Activated CD8-positive, alpha-beta T cell treated with anti-CD3 and anti-CD28 coated beads, Interleukin-2, amount 10 ng/mL, durations not matched to agents 7 days and 5 days (primary cell): Measurements from ENCODE around the gene NCKAP5. TPM values are rescaled to one million over a fixed set of nuclear protein-coding genes. Genes with fewer than 3 reads are reported as not detected.

Experiments used
- ATAC-seq: fragments of 150-1000 bp; cut with Tn5 transposase; one replicate; pipeline ENCODE4 v1.10.0; 2021; ENCODE audit warnings: moderate library complexity
- CTCF ChIA-PET: fragments of 350-600 bp; sonication (Branson Sonifier 250); formaldehyde crosslinking; loops from one replicate; lab custom pipeline; 2021; ENCODE audit warnings: antibody characterized with exemption; lab: Charles Lee
- POLR2A ChIA-PET: fragments of 350-600 bp; sonication (Branson Sonifier 250); formaldehyde crosslinking; loops from one replicate; lab custom pipeline; 2021; ENCODE audit warnings: antibody characterized with exemption; lab: Charles Lee
- DNase-seq: peaks from one replicate; pipeline ENCODE4 v3.0.0-alpha.2; 2020
- H3K27ac Mint-ChIP-seq: one replicate; pipeline ENCODE4 v1.8.0; 2021; ENCODE audit warnings: mild to moderate bottlenecking, mixed read lengths
- H3K27me3 Mint-ChIP-seq: one replicate; pipeline ENCODE4 v1.8.0; 2021; ENCODE audit warnings: low read depth, mixed read lengths
- H3K36me3 Mint-ChIP-seq: one replicate; pipeline ENCODE4 v1.8.0; 2021; ENCODE audit warnings: low read depth, mixed read lengths
- H3K4me1 Mint-ChIP-seq: one replicate; pipeline ENCODE4 v1.8.0; 2021; ENCODE audit warnings: low read depth, mixed read lengths
- H3K4me3 Mint-ChIP-seq: one replicate; pipeline ENCODE4 v1.8.0; 2021; ENCODE audit warnings: mild to moderate bottlenecking, mixed read lengths
- H3K9me3 Mint-ChIP-seq: one replicate; pipeline ENCODE4 v1.8.0; 2022; ENCODE audit warnings: mixed read lengths; ENCODE audit not compliant: insufficient read depth
- total RNA-seq, 2 experiments: library from RNA; stranded (reverse); gene quantifications; one replicate each; pipeline ENCODE4 v1.2.3, GENCODE V29; 2021

Gene NCKAP5
- total RNA-seq, 2 experiments from 2014 or later, result not detected

- no peaks in the 10 kb centered on the region for H3K27me3 Mint-ChIP-seq
- DNase-seq (no peak), ATAC-seq (no peak)
- H3K36me3 Mint-ChIP-seq, result no peaks in the 10 kb centered on the region
- POLR2A ChIA-PET, result no interaction called here
- no peaks in the 10 kb centered on the region for H3K9me3 Mint-ChIP-seq
- H3K4me1 Mint-ChIP-seq, result no peaks in the 10 kb centered on the region
- CTCF ChIA-PET, result no interaction called here
- no peak overlapping the region for H3K27ac Mint-ChIP-seq
- H3K4me3 Mint-ChIP-seq, result no peak overlapping the region
Measured at GRCh38 chr2:132798341-132798740, 769.9 kb downstream of the NCKAP5 start.

DNA sequence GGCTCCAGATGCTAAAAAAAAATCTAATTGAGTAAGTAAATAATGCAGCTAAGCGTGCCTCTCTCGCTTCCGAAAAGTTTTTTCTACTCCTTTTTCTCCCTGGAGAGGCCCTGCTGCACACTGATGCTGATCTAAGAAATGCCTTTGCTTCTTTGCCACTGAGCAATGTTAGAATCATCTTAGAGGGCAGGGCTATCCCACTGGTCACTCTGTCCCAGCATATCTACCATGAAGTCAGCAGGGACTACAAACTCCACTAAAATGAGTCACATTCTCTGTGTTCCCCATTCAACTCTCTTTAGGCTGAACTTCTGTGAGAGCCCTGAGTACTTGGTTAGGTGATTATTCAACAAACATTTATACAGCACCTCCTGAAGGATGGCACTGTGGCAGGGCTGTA is 770.7 kb downstream of the NCKAP5 start:
- no peaks in the 10 kb centered on the region for H3K9me3 Mint-ChIP-seq
- no peak overlapping the region for H3K4me3 Mint-ChIP-seq
- no peaks in the 10 kb centered on the region for H3K27me3 Mint-ChIP-seq
- ATAC-seq (no peak), DNase-seq (no peak)
- CTCF ChIA-PET, result no interaction called here
- H3K4me1 Mint-ChIP-seq, result no peaks in the 10 kb centered on the region
- POLR2A ChIA-PET, result no interaction called here
- no peak overlapping the region for H3K27ac Mint-ChIP-seq
- H3K36me3 Mint-ChIP-seq, result no peaks in the 10 kb centered on the region

DNA sequence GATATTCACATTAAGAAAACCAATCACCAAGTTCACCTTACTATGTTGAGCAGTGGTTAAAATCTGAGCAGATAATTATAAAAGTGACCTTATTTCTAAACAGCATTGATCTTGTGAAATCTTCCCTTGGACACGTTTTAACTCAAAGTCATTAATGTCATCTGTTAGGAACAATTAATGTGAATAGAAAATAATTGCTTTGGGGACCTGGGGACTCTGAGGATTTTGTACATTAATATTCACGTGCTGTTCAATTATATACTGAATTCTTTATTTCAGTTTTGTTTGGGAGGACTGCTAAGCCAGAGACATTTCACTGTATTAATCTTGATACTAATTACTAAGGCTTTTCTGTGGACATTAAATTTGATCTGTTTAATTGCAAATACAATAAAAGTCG is 771.2 kb downstream of the NCKAP5 start:
- H3K36me3 Mint-ChIP-seq, result no peaks in the 10 kb centered on the region
- H3K27ac Mint-ChIP-seq, result no peak overlapping the region
- H3K27me3 Mint-ChIP-seq, result no peaks in the 10 kb centered on the region
- ChIA-PET POLR2A (no interaction called here), CTCF (no interaction called here)
- no peaks in the 10 kb centered on the region for H3K4me1 Mint-ChIP-seq
- ATAC-seq (no peak), DNase-seq (no peak)
- H3K4me3 Mint-ChIP-seq, result no peak overlapping the region
- H3K9me3 Mint-ChIP-seq, result no peaks in the 10 kb centered on the region

DNA sequence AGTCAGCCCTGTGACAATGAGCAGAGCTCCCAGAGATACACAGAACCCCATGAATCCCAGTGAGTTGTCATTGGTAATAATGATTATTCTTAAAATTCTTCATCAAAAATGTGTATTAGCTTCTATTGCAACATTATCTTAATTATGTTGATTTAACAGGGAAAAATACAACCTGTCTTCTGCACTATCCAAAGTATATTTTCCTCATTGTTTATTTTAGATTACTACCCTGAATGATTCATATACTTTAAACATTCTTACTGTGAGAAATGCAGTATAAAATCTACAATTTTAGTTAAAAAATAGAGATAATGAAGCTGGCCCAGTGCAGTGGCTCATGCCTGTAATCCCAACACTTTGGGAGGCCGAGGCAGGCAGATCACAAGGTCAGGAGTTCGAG is 773.0 kb downstream of the NCKAP5 start:
- H3K27me3 Mint-ChIP-seq, result no peaks in the 10 kb centered on the region
- no peaks in the 10 kb centered on the region for H3K9me3 Mint-ChIP-seq
- no peak overlapping the region for H3K27ac Mint-ChIP-seq
- CTCF ChIA-PET, result no interaction called here
- POLR2A ChIA-PET, result no interaction called here
- no peak overlapping the region for H3K4me3 Mint-ChIP-seq
- no peaks in the 10 kb centered on the region for H3K36me3 Mint-ChIP-seq
- DNase-seq (no peak), ATAC-seq (no peak)
- H3K4me1 Mint-ChIP-seq, result no peaks in the 10 kb centered on the region

DNA sequence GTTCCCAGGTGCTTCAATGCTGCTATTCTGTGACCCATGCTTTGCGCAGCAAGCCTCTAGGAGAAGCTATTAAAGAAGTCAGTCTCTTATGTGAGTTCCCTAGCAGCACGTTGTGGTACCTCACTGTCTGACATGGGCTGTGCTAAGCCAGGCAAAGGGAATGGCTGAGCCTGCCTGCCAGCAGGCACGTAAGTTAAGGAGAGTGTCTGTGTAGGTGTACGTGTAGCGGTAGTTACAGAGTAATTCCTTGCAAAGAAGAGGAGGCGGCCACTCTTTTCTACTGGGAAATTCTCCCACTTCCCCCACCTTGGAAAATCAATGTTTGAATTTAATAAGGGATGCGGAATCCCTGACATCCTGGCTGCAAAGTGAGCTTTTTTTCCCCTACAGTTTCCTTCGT is 774.7 kb downstream of the NCKAP5 start:
- DNase-seq, result no peak
- Mint-ChIP-seq H3K9me3 (no peaks in the 10 kb centered on the region), H3K36me3 (no peaks in the 10 kb centered on the region), H3K27me3 (no peaks in the 10 kb centered on the region), H3K4me1 (no peaks in the 10 kb centered on the region), H3K4me3 (no peak overlapping the region), H3K27ac (no peak overlapping the region)
- ChIA-PET CTCF (no interaction called here), POLR2A (no interaction called here)
- no peak for ATAC-seq

GRCh38 chr2:132790207-132790785 is 778.0 kb downstream of the NCKAP5 start:
- H3K36me3 Mint-ChIP-seq, result no peaks in the 10 kb centered on the region
- no peaks in the 10 kb centered on the region for H3K4me1 Mint-ChIP-seq
- ATAC-seq (no peak), DNase-seq (no peak)
- no peak overlapping the region for H3K27ac Mint-ChIP-seq
- no peak overlapping the region for H3K4me3 Mint-ChIP-seq
- H3K9me3 Mint-ChIP-seq, result no peaks in the 10 kb centered on the region
- no peaks in the 10 kb centered on the region for H3K27me3 Mint-ChIP-seq
- ChIA-PET POLR2A (no interaction called here), CTCF (no interaction called here)

GRCh38 chr2:132789066-132789465 is 779.2 kb downstream of the NCKAP5 start:
- Mint-ChIP-seq H3K4me1 (no peaks in the 10 kb centered on the region), H3K27ac (no peak overlapping the region), H3K27me3 (no peaks in the 10 kb centered on the region), H3K9me3 (no peaks in the 10 kb centered on the region), H3K36me3 (no peaks in the 10 kb centered on the region), H3K4me3 (no peak overlapping the region)
- POLR2A ChIA-PET, result no interaction called here
- no peak for DNase-seq
- no peak for ATAC-seq
- CTCF ChIA-PET, result no interaction called here

GRCh38 chr2:132788310-132788838 is 779.9 kb downstream of the NCKAP5 start:
- DNase-seq (no peak), ATAC-seq (no peak)
- no peak overlapping the region for H3K27ac Mint-ChIP-seq
- H3K9me3 Mint-ChIP-seq, result no peaks in the 10 kb centered on the region
- no peak overlapping the region for H3K4me3 Mint-ChIP-seq
- no peaks in the 10 kb centered on the region for H3K27me3 Mint-ChIP-seq
- no peaks in the 10 kb centered on the region for H3K4me1 Mint-ChIP-seq
- ChIA-PET CTCF (no interaction called here), POLR2A (no interaction called here)
- no peaks in the 10 kb centered on the region for H3K36me3 Mint-ChIP-seq

GRCh38 chr2:132783883-132784282 is 784.4 kb downstream of the NCKAP5 start:
- POLR2A ChIA-PET, result no interaction called here
- DNase-seq (no peak), ATAC-seq (no peak)

GRCh38 chr2:132782176-132782783 is 786.0 kb downstream of the NCKAP5 start:
- Mint-ChIP-seq H3K9me3 (no peaks in the 10 kb centered on the region), H3K27ac (no peak overlapping the region), H3K4me1 (no peaks in the 10 kb centered on the region), H3K27me3 (no peaks in the 10 kb centered on the region), H3K36me3 (no peaks in the 10 kb centered on the region), H3K4me3 (no peak overlapping the region)
- CTCF ChIA-PET, result no interaction called here
- POLR2A ChIA-PET, result no interaction called here
- DNase-seq (no peak), ATAC-seq (no peak)

More at GRCh38 chr2:132783883-132784282, 784.4 kb downstream of the NCKAP5 start:
- Mint-ChIP-seq H3K4me3 (no peak overlapping the region), H3K4me1 (no peaks in the 10 kb centered on the region), H3K36me3 (no peaks in the 10 kb centered on the region), H3K27me3 (no peaks in the 10 kb centered on the region), H3K9me3 (no peaks in the 10 kb centered on the region), H3K27ac (no peak overlapping the region)
- CTCF ChIA-PET, result no interaction called here

- no peak overlapping the region for H3K27ac Mint-ChIP-seq
- POLR2A ChIA-PET, result no interaction called here
- H3K9me3 Mint-ChIP-seq, result no peaks in the 10 kb centered on the region
- no peak overlapping the region for H3K4me3 Mint-ChIP-seq
- CTCF ChIA-PET, result no interaction called here
- DNase-seq, result no peak
- H3K27me3 Mint-ChIP-seq, result no peaks in the 10 kb centered on the region
- ATAC-seq, result no peak
- H3K4me1 Mint-ChIP-seq, result no peaks in the 10 kb centered on the region
- no peaks in the 10 kb centered on the region for H3K36me3 Mint-ChIP-seq
Measured at GRCh38 chr2:132780651-132781050, 787.6 kb downstream of the NCKAP5 start.

DNA sequence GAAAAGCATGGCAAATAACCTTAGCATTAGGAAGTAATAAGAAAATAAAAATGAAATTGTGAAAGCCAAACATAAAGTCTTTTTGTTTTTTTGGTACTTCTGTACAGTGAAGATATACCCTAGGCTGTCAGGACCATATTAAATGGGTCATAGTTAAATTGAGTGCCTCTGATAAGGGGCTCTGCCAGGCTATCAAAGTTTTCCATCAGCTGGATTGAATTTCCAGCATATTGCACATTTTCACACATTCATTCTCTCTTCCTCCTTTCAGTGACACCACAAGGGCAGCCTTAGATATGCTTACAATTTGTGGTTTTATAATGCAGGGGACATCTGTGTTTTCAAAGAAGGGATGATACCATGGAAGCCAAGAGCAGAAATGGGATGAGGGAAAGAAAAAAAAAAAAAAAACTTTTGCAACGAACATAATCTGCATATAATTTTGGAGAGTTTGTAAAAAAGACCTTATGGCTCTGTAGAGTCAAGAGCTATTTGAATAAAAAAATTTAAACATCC is 789.0 kb downstream of the NCKAP5 start:
- no peak overlapping the region for H3K27ac Mint-ChIP-seq
- no peaks in the 10 kb centered on the region for H3K27me3 Mint-ChIP-seq
- no peak for ATAC-seq
- ChIA-PET CTCF (no interaction called here), POLR2A (no interaction called here)
- H3K4me3 Mint-ChIP-seq, result no peak overlapping the region
- no peaks in the 10 kb centered on the region for H3K9me3 Mint-ChIP-seq
- no peak for DNase-seq
- H3K4me1 Mint-ChIP-seq, result no peaks in the 10 kb centered on the region
- no peaks in the 10 kb centered on the region for H3K36me3 Mint-ChIP-seq
